ENCODE data around the gene PEX26. TPM values are rescaled to one million over a fixed set of nuclear protein-coding genes. Genes with fewer than 3 reads are reported as not detected.

The PEX26 gene
- total RNA-seq = 37.6 and 38.3 TPM in 2 replicates

DNA sequence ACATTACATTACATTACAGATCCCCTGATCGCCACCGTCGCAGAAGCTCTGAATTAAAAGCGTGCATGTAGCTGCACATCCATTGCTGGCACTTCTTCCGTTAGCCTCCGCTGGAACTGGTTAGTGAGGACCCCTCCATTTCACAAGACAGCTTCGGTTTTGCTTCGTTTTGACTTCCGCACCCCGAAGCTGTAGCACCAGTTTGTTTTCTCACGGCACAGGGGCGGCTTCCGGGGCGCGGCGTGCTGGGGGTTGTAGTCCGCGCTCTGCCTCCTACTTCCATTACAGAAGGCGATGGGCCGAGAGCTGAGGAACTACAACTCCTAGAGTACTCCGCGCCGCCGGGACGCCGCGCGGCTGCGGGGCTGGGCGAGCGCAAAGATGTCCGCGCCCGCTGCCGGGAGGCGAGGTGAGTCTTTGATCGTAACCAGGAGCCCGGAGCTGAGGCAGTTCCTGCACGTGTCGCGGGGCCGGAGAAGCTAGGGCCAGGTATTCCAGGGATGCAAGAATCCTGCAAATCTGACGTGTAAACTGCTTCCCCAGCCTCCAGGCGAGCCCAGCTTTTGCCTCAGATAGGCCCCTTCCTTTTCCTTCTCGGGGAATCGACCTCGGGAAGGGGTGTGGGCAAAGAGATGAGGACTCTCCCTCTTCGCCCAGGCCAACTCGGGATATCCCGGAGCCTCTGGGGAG is at the start of gene PEX26:
Gene PEX26, plus strand, starts transcription at position 352 of the 690 bp plus-strand sequence. CDS start 387 bp downstream, outside the sequence.

DNA sequence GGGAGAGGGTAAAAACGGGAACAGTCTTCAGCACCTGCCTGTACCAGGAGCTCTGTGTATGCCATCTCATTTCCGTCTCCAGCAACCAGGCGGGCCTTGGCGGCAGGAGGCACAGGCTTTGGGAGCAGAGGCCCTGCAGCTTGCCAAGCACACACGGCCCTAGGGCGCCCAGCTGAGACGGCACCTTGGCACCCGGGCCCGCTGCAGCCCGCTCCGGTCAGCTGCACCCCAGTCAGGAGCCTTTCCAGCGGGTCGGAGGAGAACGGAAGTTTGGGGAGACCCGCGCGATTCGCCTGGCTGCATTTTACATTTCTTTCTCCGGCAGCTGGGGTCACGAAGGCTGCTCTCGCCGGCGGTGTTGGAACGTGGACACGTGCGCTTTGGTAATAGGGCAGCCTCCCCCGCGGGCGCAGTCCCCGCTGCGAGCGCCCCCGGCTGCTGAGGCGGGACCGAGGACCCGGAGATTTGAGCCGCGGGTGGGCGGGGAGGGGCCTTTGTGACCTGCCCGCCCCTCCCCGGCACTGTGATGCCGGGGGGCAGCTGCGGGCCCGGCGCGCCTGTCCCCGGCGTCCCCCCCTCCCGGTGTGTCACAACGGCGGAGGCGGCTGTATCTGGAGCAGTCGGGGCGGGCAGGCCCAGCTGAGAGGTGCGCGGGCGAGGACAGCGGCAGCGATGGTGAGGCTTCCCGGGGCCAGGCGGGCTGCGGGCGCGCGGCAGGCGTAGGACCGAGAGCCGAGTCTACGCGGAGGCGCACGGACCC is 32.6 kb downstream of the PEX26 start, which contains the start of gene TUBA8:
Gene TUBA8, plus strand, starts transcription at position 616 of the 760 bp plus-strand sequence. Its CDS starts 57 bp downstream, at position 673.

Other genes with a start within 250 kb of the PEX26 start
- gene MICAL3, start 53.4 kb upstream of the PEX26 start, total RNA-seq = 34.9 and 38.8 TPM in 2 replicates
- 0.25 TPM in 1 of 2 replicates, not detected in the other for gene TUBA8, start 32.8 kb downstream of the PEX26 start, total RNA-seq
- 3.5 and 3.7 TPM in 2 replicates for gene USP18, start 72.2 kb downstream of the PEX26 start, total RNA-seq